HepG2 (cell line): ENCODE measurements around the gene LAMC1. TPM values are rescaled to one million over a fixed set of nuclear protein-coding genes. Genes with fewer than 3 reads are reported as not detected.

Experiments used
- ARID3A ChIP-seq: IDR thresholded peaks from 2 replicates; pipeline ENCODE4 v1.6.1; 2012; ENCODE audit warnings: low read depth, low read length, improper control_type of control experiment
- EED ChIP-seq: sonication (generic); formaldehyde crosslinking; IDR thresholded peaks from 2 replicates; pipeline ENCODE4 v1.5.0; 2020; ENCODE audit warnings: mild to moderate bottlenecking, missing genetic modification reagents
- ELF3 ChIP-seq: IDR thresholded peaks from 2 replicates; pipeline ENCODE4 v1.6.1; 2016; ENCODE audit warnings: missing genetic modification reagents, missing compliant biosample characterization
- ETV6 ChIP-seq: sonication (generic); formaldehyde crosslinking; conservative IDR thresholded peaks from 2 replicates; pipeline ENCODE4 v1.4.0; 2020; ENCODE audit warnings: missing genetic modification reagents
- FOSL2 ChIP-seq: sonication (generic); formaldehyde crosslinking; IDR thresholded peaks from 2 replicates; pipeline ENCODE4 v1.4.0; 2020; ENCODE audit warnings: missing genetic modification reagents
- FOXO1 ChIP-seq: sonication (generic); formaldehyde crosslinking; IDR thresholded peaks from 2 replicates; pipeline ENCODE4 v1.4.0; 2020; ENCODE audit warnings: missing genetic modification reagents
- FOXP4 ChIP-seq: sonication (generic); formaldehyde crosslinking; IDR thresholded peaks from 2 replicates; pipeline ENCODE4 v1.4.0; 2020; ENCODE audit warnings: missing genetic modification reagents
- HNF4A ChIP-seq: sonication (generic); formaldehyde crosslinking; IDR thresholded peaks from 2 replicates; pipeline ENCODE4 v1.4.0; 2020; ENCODE audit warnings: missing genetic modification reagents
- HNF4G ChIP-seq, 2 experiments: sonication (generic) in 1 of 2; formaldehyde crosslinking in 1 of 2; IDR thresholded peaks; 2 replicates each; pipeline versions ENCODE4 v1.4.0 to v1.6.1; 2011 to 2020; ENCODE audit warnings: borderline replicate concordance in 2 of 2, low read depth in 2 of 2, mild to moderate bottlenecking in 2 of 2, low read length in 1 of 2, missing genetic modification reagents in 1 of 2, moderate library complexity in 1 of 2
- HOXA9 ChIP-seq: sonication (generic); formaldehyde crosslinking; IDR thresholded peaks from 2 replicates; pipeline ENCODE4 v1.8.1; 2022; ENCODE audit warnings: missing genetic modification reagents, mild to moderate bottlenecking, moderate library complexity, borderline replicate concordance
- ISL2 ChIP-seq: sonication (generic); formaldehyde crosslinking; IDR thresholded peaks from 2 replicates; pipeline ENCODE4 v1.5.0; 2020; ENCODE audit warnings: missing genetic modification reagents
- KLF15 ChIP-seq: sonication (generic); formaldehyde crosslinking; IDR thresholded peaks from 2 replicates; pipeline ENCODE4 v1.8.1; 2023; ENCODE audit warnings: borderline replicate concordance, mild to moderate bottlenecking, inconsistent platforms, missing genetic modification reagents, mixed read lengths
- MED1 ChIP-seq: sonication (generic); formaldehyde crosslinking; IDR thresholded peaks from 2 replicates; pipeline ENCODE4 v1.4.0; 2020; ENCODE audit warnings: missing genetic modification reagents
- NCOA1 ChIP-seq: sonication (generic); formaldehyde crosslinking; IDR thresholded peaks from 2 replicates; pipeline ENCODE4 v1.9.0; 2021; ENCODE audit warnings: missing genetic modification reagents
- NFRKB ChIP-seq: fragments of 450-650 bp; IDR thresholded peaks from 2 replicates; pipeline ENCODE4 v1.6.1; 2017
- NKX3-1 ChIP-seq: sonication (generic); formaldehyde crosslinking; IDR thresholded peaks from 2 replicates; pipeline ENCODE4 v1.5.0; 2020; ENCODE audit warnings: missing genetic modification reagents
- RFXANK ChIP-seq: IDR thresholded peaks from 2 replicates; pipeline ENCODE4 v1.6.1; 2016
- SALL1 ChIP-seq: sonication (generic); formaldehyde crosslinking; IDR thresholded peaks from 2 replicates; pipeline ENCODE4 v1.8.0; 2022; ENCODE audit warnings: mild to moderate bottlenecking, missing genetic modification reagents
- TEAD3 ChIP-seq: optimal IDR thresholded peaks from 2 replicates; pipeline ENCODE3; 2016; ENCODE audit warnings: borderline replicate concordance
- TFE3 ChIP-seq: IDR thresholded peaks from 2 replicates; pipeline ENCODE4 v1.6.1; 2016
- U2AF1 ChIP-seq: fragments of 200-400 bp; formaldehyde crosslinking; optimal IDR thresholded peaks from 2 replicates; pipeline ENCODE3; 2017; ENCODE audit warnings: mild to moderate bottlenecking, low read depth, low read length
- ZC3H4 ChIP-seq: sonication (generic); formaldehyde crosslinking; IDR thresholded peaks from 2 replicates; pipeline ENCODE4 v1.4.0; 2020; ENCODE audit warnings: missing genetic modification reagents, borderline replicate concordance
- ZNF260 ChIP-seq: sonication (generic); formaldehyde crosslinking; IDR thresholded peaks from 2 replicates; pipeline ENCODE4 v1.4.0; 2020; ENCODE audit warnings: missing genetic modification reagents, low read depth, mild to moderate bottlenecking, borderline replicate concordance
- ZNF263 ChIP-seq: sonication (generic); formaldehyde crosslinking; IDR thresholded peaks from 2 replicates; pipeline ENCODE4 v1.4.0; 2020; ENCODE audit warnings: missing genetic modification reagents
- ZNF383 ChIP-seq: sonication (generic); formaldehyde crosslinking; IDR thresholded peaks from 2 replicates; pipeline ENCODE4 v1.4.0; 2020; ENCODE audit warnings: missing genetic modification reagents, mild to moderate bottlenecking, borderline replicate concordance
- ZNF563 ChIP-seq: sonication (generic); formaldehyde crosslinking; IDR thresholded peaks from 2 replicates; pipeline ENCODE4 v1.8.0; 2022; ENCODE audit warnings: mild to moderate bottlenecking, moderate library complexity, missing genetic modification reagents
- ZNF569 ChIP-seq: sonication (generic); formaldehyde crosslinking; IDR thresholded peaks from 2 replicates; pipeline ENCODE4 v1.5.0; 2020; ENCODE audit warnings: mild to moderate bottlenecking, missing genetic modification reagents, moderate library complexity, borderline replicate concordance
- ZNF644 ChIP-seq: IDR thresholded peaks from 2 replicates; pipeline ENCODE4 v1.6.1; 2016; ENCODE audit warnings: low read depth
- ZNF839 ChIP-seq: sonication (generic); formaldehyde crosslinking; IDR thresholded peaks from 2 replicates; pipeline ENCODE4 v1.4.0; 2020; ENCODE audit warnings: missing genetic modification reagents, mild to moderate bottlenecking, borderline replicate concordance
- polyA plus RNA-seq, 8 experiments: library from polyadenylated mRNA; depleted of rRNA in 3 of 8; stranded (reverse) in 7 of 8; unstranded in 1 of 8; fragments of >200 nt; fragmentation: Illumina TruSeq in 4 of 8; extraction: Trizol in 4 of 8; gene quantifications; 2 replicates each; pipeline versions ENCODE4 v1.2.1 to v1.2.3, GENCODE V29; 2011 to 2016; ENCODE audit warnings: low read depth in 4 of 8, missing spikeins in 1 of 8, mixed read lengths in 1 of 8; ENCODE audit not compliant: insufficient read depth in 1 of 8
- total RNA-seq, 5 experiments: library from RNA; depleted of rRNA; stranded (reverse); fragments of >200 nt; fragmentation: Illumina TruSeq; extraction: Trizol; gene quantifications; 2 replicates each; pipeline ENCODE4 v1.2.3, GENCODE V29; 2016; ENCODE audit warnings: low read depth in 1 of 5

Gene LAMC1
- total and polyA plus RNA-seq, 2 of the 13 experiments (the other 11 are each of a cell fraction or from before 2014, with no cell fraction given), result 58.5 to 137 TPM

- TF ChIP-seq U2AF1 (no peak), NKX3-1 (no peak), ZC3H4 (no peak), HNF4G (IDR thresholded peaks at IDR 0.05; ENCODE audit: borderline replicate concordance, low read depth, low read length) (peak; percentile 43; the same call in 1 of the 2 replicates), HNF4G (CRISPR knock-in tag; IDR thresholded peaks at IDR 0.05; ENCODE audit: borderline replicate concordance, low read depth) (no peak), NCOA1 (CRISPR knock-in tag) (no peak), EED (CRISPR knock-in tag) (no peak), HOXA9 (CRISPR knock-in tag) (no peak), TEAD3 (peak; percentile 59), ETV6 (CRISPR knock-in tag) (no peak), ZNF644 (CRISPR knock-in tag) (peak; percentile 70), ARID3A (no peak), HNF4A (CRISPR knock-in tag) (peak; percentile 76), ZNF263 (no peak), ZNF563 (CRISPR knock-in tag) (no peak), NFRKB (no peak), ZNF260 (CRISPR knock-in tag) (no peak), RFXANK (0 out of 2 replicates have a peak, but pooled peaks have one; percentile 59), FOXO1 (CRISPR knock-in tag) (peak; percentile 71), FOSL2 (CRISPR knock-in tag) (0 out of 2 replicates have a peak, but pooled peaks have one; percentile 19), TFE3 (CRISPR knock-in tag) (no peak), SALL1 (peak; percentile 24; the same call in 1 of the 2 replicates), ZNF569 (CRISPR knock-in tag) (no peak), ELF3 (CRISPR knock-in tag) (peak; percentile 34; the same call in 1 of the 2 replicates), ISL2 (peak; percentile 93), FOXP4 (CRISPR knock-in tag) (peak; percentile 58; the same call in 1 of the 2 replicates), ZNF383 (CRISPR knock-in tag) (no peak), KLF15 (CRISPR knock-in tag) (no peak), MED1 (CRISPR knock-in tag) (peak; percentile 56; the same call in 1 of the 2 replicates), ZNF839 (no peak)
Measured at GRCh38 chr1:183073320-183073719, 50.1 kb downstream of the LAMC1 start (continued).
